Measurements from ENCODE around the gene COPB2.
"Not testable (repeated sequence)": the region's sequence is repeated elsewhere in the genome, so short reads cannot be mapped to it uniquely, and the experiment has no call there.

Gene COPB2

DNA sequence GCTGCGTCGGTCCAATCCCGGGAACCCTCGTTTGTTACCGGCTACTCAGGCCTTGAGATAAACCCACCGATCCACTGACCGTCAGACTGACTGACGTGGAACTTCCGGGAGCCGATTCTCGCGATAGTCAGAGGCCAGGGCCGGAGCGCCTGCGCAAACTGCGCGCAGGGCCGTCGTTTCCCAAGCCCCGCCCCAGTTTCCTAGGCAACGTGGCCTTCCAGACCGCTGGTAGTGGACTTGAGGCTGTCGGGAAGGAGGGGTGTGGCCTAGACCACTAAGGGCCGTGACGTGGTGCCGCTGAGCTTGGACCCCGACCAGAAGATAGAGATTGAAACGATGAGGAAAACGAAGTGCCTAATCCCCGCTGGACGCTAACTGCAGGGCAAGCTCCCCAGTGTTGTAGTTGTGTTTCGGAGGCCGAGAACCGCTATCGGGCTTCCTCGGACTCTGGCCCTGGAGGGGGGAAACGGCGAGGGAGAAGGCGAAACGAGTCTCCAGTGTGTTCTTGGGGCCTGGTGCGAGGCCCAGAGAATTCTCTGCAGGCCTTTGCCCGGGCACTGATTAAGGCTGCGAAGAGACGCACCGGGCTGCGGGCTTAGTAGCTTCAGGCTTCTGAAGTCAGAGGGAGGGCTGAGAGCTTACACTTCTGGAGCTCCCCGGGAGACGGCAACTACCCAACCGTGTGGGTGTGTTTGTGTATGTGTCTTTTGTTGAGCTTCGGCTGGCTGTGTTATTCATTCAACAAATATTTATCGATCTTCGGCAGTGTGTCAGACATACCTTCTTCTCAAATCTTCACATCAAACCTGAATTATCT lies at the start of gene COPB2:
TSS of gene COPB2 (minus strand) at position 96 of the 817 bp plus-strand sequence. CDS start 97 bp downstream, outside the sequence.
- DNase-seq = peak; percentile 100

- DNase-seq = no peak
Observed at GRCh38 chr3:139434764-139435307, 45.4 kb upstream of the COPB2 start.

GRCh38 chr3:139434228-139434627 lies 44.8 kb upstream of the COPB2 start:
- DNase-seq = no peak

DNA sequence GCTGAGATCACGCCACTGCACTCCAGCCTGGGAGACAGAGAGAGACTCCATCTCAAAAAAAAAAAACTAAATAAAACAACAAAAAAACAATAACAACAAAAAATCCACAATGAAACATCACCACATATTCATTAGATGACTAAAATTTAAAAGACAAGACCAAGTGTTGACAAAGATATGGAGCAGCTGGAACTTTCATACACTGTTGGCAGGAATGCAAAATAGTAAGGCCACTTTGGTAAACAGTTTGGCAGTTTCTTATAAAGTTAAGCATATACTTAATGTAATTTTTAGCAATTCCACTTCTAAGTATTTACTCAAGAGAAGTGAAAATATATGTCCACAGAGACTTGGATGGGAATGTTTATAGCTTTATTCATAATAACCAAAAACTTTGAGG lies 43.6 kb upstream of the COPB2 start:
- no peak for DNase-seq

DNA sequence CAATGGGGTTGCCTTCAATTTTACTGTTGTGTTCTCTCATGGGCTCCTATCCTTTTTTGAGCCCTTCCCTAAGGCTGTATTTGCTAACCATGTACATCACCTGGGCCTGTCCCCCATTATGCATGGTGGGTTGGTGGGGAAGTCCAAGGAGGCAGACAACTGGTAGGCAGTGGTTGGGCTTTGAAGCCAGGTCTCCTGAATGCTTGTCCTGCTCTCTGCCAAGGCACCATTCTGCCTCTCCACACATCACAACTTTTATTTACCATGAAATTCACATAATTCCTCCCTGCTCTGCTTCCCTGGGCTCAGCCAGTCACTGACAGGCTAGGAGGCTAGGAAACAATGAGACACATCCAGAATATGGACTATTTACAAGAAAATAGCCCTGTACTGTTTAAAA lies 41.0 kb upstream of the COPB2 start:
- no peak for DNase-seq

- no peak for DNase-seq
Observed at GRCh38 chr3:139427283-139428060, 38.0 kb upstream of the COPB2 start.

DNA sequence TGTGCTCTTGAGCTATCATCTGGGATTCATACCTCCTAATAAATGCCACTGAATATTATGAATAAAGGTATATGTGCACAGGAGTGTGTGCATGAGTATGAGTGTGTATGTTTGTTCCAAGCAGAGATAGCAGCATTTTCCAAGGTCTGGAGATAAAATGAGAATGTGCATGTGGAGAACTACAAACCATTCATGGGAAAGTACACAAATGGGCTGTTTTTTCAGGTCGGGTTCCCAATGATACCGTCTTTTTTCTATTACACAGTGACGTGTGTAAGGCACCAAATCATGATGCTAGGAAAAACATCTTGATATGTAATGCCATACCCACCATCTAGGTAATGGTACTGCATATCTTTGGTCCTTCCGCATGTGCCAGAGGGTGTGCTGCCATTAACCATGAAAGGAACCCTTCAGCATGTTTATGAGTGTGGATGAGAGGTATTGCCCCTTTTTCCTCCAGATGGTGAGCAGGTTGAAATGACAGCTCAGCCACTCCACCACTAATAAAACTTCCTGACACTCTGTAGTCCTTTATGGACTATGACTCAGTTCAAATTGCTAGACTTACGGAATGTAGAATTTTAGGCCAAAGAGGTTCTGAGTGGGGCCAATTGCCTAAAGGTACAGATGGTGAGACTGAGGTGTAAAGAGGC lies 36.4 kb upstream of the COPB2 start:
- DNase-seq = no peak

GRCh38 chr3:139423232-139423631 lies 33.8 kb upstream of the COPB2 start:
- no peak for DNase-seq

- no peak for DNase-seq
Observed at GRCh38 chr3:139421460-139421859, 32.0 kb upstream of the COPB2 start.

- DNase-seq = no peak
Observed at GRCh38 chr3:139421040-139421439, 31.6 kb upstream of the COPB2 start.

DNA sequence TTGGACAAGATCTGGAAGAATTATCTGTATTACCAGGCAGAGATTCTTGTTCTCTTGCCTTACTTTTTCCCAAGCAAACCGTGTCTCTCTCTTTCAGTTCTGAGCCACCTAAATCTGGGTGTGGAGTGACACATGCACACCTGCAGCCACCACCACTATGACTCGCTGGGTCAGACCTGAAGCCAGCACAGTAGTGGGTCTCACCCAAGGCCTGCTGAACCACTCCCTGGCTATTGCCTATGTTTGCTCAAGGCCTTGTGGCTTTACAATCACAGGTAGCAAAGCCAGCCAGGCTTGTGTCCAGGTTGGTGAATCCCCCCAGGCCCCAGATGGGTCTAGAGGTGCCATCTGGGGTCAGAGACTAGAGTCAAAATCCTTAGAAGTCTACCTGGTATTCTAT lies 28.7 kb upstream of the COPB2 start:
- no peak for DNase-seq

GRCh38 chr3:139416275-139416674 lies 26.8 kb upstream of the COPB2 start:
- DNase-seq = no peak

GRCh38 chr3:139414608-139415224 lies 25.3 kb upstream of the COPB2 start:
- DNase-seq = no peak

- DNase-seq = not testable (repeated sequence)
Observed at GRCh38 chr3:139412891-139413290, 23.4 kb upstream of the COPB2 start.

DNA sequence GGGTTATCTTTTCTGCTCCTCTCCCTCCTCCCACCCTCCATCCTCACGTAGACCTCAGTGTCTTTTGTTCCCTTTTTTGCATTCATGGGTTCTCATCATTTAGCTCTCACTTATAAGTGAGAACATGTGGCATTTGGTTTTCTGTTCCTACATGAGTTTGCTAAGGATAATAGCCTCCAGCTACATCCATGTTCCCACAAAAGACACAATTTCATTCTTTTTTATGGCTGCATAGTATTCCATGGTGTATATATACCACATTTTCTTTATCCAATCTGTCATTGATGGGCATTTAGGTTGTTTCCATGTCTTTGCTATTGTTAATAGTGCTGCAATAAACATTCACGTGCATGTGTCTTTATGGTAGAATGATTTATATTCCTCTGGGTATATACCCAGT lies 11.7 kb upstream of the COPB2 start:
- not testable (repeated sequence) for DNase-seq

GRCh38 chr3:139396707-139397106 lies 7.3 kb upstream of the COPB2 start:
- DNase-seq = no peak

DNA sequence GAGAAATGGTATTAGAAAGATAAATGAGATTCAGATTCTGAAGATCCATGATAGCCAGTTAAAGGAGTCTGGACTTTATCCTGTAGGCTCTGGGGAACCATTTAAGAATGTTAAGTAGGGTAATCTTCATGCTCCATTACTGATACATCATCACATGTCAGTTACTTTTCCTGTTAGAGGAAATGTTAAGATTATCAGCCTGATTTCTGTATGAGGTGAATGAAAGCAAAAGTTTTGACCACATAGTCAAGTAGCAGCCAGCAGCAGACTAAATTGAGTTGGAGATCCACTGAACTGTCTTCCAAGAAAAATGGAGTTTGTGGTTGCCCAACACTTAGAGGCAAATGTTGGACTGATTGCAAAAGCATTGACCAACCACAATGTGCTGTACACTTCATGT lies 4.7 kb upstream of the COPB2 start:
- no peak for DNase-seq

GRCh38 chr3:139388821-139389551 lies 461 bp downstream of the COPB2 start:
- no peak for DNase-seq

DNA sequence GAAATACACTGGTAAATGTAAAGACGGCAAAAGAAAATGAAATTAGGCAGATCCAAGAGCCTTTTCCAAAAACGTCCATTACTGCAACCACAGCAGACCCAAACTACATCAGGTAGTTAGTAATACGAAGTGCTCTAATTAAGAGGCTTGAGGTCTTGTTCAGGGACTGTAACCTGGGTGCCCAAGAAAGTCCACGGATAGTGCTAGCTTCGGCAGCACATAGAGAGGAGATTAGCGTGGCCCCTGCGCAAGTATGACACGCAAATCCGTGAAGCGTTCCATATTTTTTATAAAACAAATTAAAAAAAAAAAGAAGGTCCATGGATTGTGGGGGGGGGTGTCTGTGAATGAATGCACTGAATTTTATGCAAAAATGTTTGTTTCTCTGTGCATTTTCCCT lies 1.4 kb downstream of the COPB2 start:
- no peak for DNase-seq

GRCh38 chr3:139382291-139382690 lies 7.2 kb downstream of the COPB2 start:
- DNase-seq = not testable (repeated sequence)

GRCh38 chr3:139380575-139380974 lies 8.9 kb downstream of the COPB2 start:
- DNase-seq = no peak

DNA sequence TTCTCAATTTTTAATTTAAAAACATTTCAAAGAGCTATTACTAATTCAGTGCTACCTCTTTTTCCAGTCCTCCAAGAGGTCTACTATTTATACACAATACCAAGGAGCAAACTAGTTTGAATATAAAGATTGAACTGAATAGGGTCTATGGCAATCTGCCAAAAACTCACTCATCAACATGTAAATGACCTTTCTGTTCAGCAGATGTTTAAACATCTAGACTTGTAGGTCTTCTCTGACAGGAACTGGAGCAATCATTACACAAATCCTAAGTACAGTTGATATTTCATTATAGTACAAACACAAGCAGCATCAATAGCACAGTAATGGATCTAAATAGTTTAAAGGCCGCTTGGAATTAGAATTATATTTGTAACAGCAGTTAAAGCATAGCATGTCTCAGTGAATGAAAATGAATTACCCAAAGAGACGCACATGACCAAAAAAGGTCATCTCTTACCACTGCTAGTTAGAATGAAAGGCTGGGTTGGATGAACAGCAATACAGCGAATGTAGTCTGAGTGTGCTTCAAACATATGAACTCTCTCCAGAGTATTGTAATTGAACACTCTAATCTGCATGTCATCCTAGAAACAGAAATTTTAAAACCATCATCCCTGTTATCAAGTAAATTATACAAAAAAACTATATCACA lies 10.7 kb downstream of the COPB2 start:
- no peak for DNase-seq
